ENCODE data around the gene KCNQ2.

- TF ChIP-seq CTCF (IDR thresholded peaks at IDR 0.05) (no peak), POLR2A (IDR thresholded peaks at IDR 0.05) (no peak)
Observed at GRCh38 chr20:63494084-63494419, 21.6 kb upstream of the KCNQ2 start.
